Erythroblast (primary cell): ENCODE measurements around the gene FLG2.

Experiments
- GATA1 ChIP-seq: IDR thresholded peaks from 2 replicates; pipeline ENCODE4 v1.6.1; 2011; ENCODE audit warnings: low read depth, mild to moderate bottlenecking, control low read depth, low read length, moderate library complexity
- POLR2A ChIP-seq: IDR thresholded peaks from 2 replicates; pipeline ENCODE4 v1.6.1; 2011; ENCODE audit warnings: mild to moderate bottlenecking, low read length

DNA sequence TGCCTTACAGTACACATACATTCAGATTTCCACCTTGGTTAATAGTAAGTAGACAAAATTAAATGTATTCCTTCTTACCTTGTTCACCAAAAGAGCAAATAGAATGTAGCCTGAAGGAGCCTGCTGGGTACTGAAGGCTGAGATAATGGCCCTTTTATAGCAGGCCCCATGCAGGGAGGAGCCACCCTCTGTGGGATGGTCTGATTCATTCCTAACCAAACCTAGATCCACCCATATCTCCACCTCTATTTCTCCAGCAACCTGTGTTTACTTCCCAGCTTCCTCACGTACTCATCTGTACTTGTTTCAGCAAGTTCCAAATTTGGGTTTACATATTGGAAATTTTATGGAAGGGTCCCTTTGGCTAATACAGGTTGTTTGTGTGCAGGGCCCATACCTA lies 34.7 kb downstream of the FLG2 start, which contains the start of gene FLG:
- TF ChIP-seq POLR2A (no peak), GATA1 (no peak)
